NCI-H2081 treated with DMSO at 0.1 percent for 48 hours (cell line): ENCODE data around the gene ZFP69.
"Not testable (repeated sequence)": the region's sequence is repeated elsewhere in the genome, so short reads cannot be mapped to it uniquely, and the experiment has no call there.

Source experiments
- DNase-seq: peaks from one replicate; lab custom pipeline; 2025; lab: John Stamatoyannopoulos, UW

The ZFP69 gene

DNA sequence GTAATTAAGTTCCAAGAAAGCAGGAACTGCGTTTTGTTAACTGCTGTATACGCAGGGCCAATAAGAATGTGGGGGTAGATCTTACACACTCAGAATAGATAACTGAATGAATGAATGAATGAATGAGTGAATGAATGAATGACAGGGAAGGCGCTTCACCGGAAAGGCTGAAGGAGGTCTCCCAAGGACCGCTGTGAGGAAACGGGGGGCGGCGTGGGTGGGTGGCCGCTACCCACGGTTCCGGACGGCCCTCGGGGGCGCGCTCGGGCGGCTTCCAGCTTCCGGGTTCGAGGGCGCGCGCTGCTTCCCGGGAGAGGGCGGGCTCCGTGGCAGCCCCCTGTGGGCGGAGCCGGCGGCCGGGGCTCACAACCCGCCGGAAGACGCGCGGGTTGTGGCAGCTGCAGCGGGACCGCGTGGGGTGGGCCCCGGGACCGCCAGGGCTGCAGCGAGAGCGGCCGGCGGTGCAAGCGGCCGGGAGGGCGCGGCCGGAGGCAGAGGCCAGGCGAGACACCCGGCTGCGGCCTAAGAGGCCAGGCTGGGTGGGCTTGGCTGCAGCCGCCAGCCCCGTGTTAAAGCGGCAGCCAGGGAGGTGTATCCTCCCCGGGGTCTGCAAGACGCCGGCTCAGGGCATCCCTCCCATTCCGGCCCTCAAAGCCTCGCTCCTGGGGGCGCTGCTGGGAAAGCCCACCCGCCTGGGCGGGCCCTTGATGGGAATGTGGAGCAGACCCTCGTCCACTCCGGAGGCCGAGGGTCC lies at the start of gene ZFP69:
ZFP69 (plus strand) TSS at position 367 of the 754 bp plus-strand sequence. CDS start 2,072 bp downstream, outside the sequence.
- no peak for DNase-seq

DNA sequence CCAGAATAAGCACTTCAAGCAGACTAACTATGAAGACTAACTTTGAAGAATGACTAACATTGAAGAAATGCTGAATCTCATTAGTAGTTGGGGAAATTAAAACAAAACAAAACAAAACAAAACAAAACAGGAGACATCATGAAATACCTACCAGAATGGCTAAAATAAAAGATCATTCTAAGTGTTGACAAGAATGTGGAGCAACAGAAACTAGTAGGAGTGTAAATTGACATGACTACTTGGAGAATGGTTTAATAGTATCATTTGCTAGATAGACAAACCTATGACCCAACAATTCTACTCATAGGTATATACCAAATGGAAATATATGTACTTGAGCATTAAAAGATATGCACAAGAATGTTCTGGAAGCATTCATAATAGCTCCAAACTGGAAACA lies 45.7 kb upstream of the ZFP69 start:
- no peak for DNase-seq

DNA sequence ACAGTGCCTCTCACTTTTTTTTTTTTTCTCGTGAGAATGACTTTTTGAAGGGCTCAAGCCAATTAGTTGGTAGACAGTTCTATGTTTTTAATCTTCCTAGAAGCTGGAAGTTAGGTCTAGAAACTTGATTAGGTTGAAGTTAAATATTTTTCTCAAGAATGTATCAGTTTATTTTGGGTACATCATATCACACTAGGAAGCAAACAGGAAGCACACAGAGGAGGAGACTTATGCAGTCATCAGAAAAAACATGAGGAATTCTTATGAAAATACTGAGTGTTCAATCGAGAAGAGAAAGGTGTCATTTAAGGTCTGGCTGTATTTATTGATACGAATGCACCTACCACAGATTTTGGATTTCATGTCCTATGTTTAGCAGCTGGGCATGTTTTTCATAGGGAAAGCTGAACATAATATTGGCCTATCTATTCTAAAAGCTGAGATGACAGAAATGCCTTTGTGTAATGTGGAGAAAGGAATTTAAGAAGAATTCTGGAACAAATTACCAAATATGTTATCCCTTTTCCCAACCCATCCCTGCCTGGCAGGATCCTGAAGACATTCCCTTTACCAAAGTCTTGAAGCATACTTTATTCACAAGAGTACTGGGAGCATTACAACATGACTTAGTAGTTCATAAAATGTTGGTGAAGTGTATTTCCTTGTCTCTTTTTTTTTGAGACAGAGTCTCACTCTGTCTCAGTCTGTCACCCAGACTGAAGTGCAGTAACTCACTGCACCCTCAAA lies 44.3 kb upstream of the ZFP69 start:
- DNase-seq: no peak

DNA sequence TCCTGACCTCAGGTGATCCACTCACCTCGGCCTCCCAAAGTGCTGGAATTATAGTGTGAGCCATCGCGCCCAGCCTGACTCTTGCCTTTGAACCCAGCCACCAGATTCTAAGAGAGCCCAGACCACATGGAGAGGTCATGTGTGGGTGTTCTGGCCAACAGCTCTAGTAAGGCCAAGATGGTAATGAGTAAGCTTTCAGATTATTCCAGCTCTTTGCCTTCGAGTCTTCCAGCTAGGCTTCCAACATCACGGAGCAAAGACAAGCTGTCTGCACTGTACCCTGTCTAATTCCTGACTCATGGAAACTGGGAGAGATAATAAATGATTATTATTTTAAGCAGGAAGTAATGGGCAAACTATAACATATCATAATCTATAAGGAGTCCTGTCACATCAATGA lies 41.6 kb upstream of the ZFP69 start:
- no peak for DNase-seq

DNA sequence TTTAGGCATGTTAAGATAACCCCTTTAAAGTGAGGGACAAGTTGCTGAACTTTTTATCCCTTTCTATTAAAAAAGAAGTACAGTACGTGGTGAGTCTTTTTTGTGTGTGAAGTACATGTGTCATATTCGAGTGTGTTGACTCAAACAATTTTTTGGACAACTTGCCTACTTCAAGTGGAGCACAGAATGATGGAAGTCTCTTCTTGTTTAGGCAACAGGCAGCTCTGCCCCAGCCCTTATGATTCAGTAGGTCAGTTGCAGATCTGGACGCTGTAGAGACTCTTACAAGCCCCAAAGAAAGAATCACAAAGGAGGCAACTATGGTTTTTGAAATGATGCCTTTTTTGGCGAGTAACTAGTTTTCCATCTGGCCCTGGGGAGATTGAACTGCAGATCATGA lies 41.2 kb upstream of the ZFP69 start:
- no peak for DNase-seq

DNA sequence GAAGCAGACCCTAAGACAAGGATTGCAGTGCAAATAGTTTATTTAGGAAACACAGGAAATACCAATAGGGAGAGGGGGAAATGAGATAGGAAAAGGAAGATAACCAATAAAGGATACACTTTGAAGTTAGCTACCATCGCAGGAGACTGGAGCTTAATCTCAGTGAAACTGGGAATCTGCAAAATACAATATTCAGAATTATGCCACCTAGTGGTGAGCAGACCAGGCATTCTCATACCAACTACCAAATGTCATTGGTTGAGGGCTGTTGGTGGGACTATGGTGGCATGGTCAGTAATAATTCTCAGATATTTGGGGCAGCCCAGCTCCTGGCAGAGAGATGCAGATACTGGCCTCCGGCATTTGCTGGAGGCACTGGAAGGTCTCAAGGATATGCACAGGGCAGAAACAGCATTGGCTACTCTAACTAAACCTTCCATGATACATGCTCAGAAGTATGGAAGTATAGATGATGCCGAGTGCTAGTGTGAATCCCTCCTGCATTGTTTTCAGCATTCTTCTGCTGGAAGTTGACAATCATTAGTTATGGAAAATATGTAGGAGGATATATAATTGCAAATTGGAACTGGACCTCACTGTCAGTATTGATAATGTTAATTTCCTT lies 38.6 kb upstream of the ZFP69 start:
- no peak for DNase-seq

DNA sequence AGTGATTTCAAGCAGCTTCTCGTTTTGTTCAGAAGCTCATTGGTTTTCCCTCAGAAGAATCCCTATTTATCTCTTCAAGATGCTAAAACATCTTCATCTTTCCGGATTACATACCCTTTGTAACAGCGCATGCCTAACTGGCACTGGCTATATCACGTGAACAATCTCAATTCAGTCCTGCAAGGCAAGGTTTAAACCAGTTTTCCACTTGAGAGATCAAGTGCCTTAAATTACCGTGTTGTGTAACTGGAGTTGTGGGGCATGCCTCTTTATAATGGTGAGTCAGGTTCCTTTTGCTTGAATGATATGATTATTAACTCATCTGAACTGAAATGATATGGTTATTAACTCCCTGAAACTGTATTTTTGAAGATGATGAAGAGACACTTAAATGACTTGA lies 37.8 kb upstream of the ZFP69 start:
- no peak for DNase-seq

DNA sequence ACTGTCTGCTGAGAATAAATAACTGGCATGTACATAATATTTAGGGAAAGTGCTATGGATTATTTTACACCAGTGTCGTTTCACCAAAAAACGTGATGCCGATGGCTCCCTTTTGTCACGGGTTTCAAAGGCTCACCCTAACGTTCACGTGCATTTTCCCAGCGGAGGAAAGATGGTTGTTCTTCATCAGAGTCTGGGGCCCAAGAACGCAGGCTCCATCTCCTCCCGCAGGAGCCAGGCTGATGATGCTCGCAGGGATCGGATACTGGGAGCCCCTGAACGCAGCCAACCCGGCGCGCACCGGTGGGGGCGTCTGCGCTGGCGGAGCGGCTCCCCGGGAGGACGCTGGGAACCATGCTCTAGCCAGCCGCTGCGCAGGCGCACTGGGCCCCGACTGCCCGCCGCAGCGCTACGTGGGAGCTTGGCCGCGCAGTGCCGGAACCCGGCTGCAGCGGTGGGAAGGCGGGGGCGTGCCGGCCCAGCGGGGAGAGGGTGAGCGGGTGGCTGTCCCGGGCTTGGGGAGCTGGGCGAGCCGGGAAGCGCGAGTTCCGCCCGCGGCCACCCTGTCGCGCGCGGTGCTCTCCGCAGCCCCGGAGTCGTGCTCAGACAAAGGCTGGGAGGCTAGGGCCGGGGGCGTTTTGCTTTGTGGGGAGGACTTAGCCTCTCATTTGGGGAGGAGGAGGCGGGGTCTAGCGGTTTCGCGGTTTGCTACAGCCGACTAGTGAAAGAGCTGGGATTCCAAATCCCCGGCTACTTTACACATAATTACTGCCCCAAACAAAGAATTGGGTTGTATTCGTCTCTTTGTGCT lies 27.2 kb upstream of the ZFP69 start, which contains the start of gene ZFP69B:
ZFP69B (plus strand) TSS at position 793 of the 811 bp plus-strand sequence. CDS start 486 bp downstream, outside the sequence.
- DNase-seq: peak; percentile 69

DNA sequence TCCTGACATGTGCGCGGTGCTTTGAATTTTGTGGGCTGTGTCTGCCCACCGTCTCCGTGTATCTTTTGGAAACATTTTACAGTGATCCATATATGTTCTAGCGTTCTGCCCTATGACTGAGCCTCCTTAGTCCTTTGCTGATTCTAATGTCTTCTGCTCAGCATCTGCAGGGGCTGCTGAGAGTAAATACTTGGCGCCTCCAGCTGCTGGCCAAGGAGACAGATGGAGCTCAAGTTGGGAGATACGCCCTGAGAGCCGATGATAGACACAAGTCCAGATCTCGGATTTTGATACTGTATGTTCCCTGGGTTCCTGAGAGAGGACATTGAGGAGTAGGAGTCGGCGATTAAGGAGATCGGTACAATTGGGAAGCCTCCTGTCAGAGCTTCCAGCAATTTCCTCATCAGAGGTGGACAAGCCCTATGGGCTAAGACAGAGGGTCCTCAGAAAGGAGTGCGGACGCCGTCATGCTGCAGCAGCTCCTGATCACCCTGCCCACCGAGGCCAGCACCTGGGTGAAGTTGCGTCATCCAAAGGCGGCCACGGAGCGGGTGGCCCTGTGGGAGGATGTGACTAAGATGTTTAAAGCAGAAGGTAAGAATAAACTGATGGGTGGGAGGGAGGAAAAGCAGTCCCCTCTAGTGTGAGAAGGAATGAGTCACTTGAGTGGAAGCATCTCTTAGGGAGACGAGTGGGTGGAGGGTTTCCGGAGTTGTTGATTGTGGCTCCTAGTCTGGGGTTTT lies 26.4 kb upstream of the ZFP69 start:
- no peak for DNase-seq

DNA sequence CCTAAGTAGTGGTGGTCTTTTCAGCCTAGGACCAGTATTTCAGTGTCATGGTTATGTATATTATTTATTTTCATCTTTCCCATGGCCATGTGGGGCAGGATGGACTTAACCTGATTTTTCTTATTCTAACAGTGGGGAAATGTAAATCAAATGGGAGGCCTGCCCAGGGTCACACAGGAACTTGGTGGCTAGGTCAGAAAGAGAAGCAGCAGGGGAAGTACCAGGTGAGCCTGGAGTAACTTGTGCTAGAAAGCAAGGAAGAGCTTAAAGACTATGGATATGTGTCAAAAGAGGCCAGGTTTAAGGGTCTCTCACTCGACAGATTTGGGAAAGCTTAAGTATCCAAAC lies 25.9 kb upstream of the ZFP69 start:
- DNase-seq: no peak

DNA sequence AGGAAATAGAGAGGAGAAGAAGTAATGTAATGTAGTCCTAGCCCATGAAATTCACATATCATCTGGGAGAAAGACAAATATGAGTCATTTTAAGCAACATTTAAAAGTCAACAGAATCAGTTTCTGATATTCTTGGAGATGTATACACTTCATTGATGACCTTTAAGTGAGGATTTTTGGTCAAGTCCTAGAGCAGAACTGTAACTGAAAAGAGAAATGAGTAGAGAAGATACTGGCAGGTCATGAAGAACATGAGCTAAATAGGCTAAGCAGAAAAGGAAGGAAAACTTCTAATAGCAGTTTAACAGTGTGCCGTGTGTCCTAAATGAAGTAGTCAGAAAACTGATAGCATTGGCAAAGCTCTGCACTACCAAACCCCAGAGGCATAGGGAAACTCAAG lies 22.2 kb upstream of the ZFP69 start:
- DNase-seq: no peak

DNA sequence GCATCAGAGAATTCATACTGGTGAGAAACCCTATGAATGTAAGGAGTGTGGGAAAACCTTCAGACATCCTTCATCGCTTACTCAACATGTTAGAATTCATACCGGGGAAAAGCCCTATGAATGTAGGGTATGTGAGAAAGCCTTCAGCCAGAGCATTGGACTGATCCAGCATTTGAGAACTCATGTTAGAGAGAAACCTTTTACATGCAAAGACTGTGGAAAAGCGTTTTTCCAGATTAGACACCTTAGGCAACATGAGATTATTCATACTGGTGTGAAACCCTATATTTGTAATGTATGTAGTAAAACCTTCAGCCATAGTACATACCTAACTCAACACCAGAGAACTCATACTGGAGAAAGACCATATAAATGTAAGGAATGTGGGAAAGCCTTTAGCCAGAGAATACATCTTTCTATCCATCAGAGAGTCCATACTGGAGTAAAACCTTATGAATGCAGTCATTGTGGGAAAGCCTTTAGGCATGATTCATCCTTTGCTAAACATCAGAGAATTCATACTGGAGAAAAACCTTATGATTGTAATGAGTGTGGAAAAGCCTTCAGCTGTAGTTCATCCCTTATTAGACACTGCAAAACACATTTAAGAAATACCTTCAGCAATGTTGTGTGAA lies 14.0 kb upstream of the ZFP69 start:
- no peak for DNase-seq

DNA sequence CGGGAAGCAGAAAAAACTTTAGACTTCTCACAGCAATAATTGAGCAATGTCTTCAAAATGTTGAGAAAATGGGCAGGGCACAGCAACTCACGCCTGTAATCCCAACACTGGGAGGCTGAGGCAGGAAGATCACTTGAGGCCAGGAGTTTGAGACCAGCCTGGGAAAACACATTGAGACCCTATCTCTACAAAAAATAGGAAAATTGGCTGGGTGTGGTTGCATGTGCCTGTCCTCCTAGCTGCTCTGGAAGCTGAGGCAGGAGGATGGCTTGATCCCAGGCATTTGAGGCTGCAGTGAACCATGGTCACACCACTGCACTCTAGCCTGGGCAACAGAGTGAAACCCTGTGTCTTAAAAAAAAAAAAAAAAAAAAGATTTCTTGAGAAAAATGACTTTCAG lies 7.8 kb upstream of the ZFP69 start:
- DNase-seq: no peak

DNA sequence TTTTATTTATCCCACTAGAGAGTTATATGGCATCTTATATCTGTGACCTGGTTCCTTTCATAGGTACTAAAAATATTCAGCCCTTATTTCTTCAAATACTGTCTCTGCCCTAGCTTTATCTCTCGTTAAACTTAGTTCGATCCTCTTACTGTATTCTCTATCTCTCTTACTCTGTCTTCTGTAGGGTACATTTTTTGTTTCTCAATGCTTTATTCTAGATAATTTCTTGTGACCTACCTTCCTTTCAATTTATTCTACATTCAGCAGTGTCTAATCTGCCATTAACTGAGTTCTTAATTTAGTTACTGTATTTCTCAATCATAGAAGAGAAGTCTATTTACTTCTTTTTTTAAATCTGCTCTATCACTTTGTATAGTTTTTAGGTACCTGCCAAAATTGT lies 1.8 kb upstream of the ZFP69 start:
- no peak for DNase-seq

DNA sequence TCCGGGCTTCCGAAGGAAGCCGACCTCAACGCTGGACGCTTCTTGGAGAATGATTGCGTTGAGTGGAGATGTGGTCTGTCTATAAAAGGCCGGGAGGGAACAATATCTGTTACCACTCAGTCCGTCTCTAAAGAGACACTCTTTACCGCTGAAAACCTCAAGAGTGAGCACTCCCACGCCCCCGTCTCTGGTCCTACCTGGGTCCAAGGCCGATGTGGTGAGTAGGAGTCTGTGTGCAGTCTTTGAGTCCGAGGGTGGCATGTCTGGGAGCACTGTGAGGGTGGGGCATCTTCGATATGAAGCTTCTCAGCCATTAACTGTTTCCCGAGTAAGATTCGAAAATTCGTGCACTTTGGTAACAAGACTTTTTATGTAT lies 576 bp downstream of the ZFP69 start:
- no peak for DNase-seq

DNA sequence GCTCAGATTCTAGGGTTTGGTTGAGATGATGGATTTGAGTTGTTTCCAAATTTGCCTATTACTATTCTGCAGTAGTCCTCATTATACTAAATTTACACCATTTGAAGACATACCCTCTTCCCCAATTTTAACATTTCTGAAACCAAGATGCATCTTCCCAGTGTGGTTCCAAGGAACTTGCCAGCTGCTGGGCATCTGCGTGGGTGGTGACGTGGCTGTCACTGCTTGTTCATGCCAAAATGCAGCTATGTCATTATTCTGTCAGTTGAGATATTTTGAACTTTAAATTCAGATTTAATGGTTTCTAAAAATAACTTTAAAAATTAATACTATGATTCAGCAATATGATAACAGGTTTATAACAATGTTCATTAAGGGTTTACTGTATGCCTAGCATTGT lies 1.2 kb downstream of the ZFP69 start:
- no peak for DNase-seq

DNA sequence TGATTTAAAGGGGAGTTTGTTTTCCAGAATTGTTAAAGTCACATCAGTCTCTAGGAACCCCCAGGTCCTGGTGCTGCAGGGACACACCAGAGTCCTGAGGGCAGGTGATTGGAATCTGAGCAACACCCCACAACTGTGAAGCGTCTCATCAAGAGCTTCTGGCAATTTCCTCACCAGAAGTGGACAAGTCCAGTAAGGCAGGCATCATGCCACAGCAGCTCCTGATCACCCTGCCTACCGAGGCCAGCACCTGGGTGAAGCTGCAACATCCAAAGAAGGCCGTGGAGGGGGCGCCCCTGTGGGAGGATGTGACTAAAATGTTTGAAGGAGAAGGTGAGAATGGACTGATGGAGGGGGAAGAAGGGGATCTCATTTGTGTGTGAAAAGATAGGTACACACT lies 2.1 kb downstream of the ZFP69 start:
- no peak for DNase-seq

DNA sequence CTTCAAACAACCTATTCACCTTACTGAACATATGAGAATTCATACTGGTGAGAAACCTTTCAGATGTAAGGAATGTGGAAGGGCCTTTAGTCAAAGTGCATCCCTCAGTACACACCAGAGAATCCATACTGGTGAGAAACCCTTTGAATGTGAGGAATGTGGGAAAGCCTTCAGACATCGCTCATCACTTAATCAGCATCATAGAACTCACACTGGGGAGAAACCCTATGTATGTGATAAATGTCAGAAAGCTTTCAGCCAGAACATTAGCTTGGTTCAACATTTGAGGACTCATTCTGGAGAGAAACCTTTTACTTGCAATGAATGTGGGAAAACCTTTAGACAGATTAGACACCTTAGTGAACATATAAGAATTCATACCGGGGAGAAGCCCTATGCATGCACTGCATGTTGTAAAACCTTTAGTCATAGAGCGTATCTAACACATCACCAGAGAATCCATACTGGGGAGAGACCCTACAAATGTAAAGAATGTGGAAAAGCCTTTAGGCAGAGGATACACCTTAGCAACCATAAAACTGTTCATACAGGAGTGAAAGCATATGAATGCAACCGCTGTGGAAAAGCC lies 18.3 kb downstream of the ZFP69 start:
- DNase-seq: no peak

DNA sequence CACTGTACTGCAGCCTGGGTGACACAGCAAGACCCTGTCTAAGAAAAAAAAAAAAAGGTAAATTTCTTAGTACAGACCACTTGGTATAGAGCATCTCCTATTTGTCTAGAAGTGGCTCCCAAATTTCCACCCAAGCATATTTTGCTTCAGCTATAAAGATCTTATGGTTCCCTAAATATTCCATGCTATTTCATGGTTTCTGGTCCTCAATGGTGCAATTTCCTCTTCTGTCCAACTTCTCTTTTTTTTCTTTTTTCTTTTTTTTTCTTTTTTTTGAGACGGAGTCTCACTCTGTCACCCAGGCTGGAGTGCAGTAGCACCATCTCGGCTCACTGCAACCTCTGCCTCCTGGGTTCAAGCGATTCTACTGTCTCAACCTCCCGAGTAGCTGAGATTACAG lies 25.6 kb downstream of the ZFP69 start:
- DNase-seq: not testable (repeated sequence)

DNA sequence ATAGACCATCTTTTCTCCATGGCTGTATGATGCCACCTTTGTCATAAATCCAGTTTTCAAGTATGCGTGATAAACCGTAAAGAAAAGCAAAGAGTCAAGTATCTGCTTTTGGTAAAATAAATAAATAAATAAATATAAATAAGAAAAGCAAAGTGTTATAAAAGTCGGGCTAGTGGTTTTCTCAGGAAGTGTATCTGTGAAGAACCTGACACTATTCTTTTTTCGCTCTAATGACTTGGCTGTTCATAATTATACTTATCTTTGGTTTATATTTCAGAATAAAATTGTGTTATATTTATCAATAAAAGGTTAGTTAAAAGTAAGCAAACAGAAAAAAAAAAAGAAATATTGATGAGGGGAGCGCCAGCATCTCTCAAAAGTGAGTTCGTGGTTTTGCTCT lies 30.9 kb downstream of the ZFP69 start:
- no peak for DNase-seq
